NT2/D1 (cell line): Measurements from ENCODE around the gene GNA15.
"Not testable (repeated sequence)": the region's sequence is repeated elsewhere in the genome, so short reads cannot be mapped to it uniquely, and the experiment has no call there.

ENCODE experiments used
- DNase-seq: peaks from one replicate; pipeline ENCODE4 v3.0.0-alpha.2; 2011; ENCODE audit warnings: low read depth, low spot score
- H3K27me3 ChIP-seq: 2 replicates; pipeline ENCODE4 v1.6.0; 2011; ENCODE audit warnings: mild to moderate bottlenecking; ENCODE audit not compliant: insufficient read length, insufficient read depth
- H3K36me3 ChIP-seq: 2 replicates; pipeline ENCODE4 v1.6.1; 2011; ENCODE audit warnings: mild to moderate bottlenecking, low read length, mixed read lengths; ENCODE audit not compliant: insufficient read depth, insufficient read length
- H3K4me1 ChIP-seq: 2 replicates; pipeline ENCODE4 v1.5.1; 2011; ENCODE audit not compliant: insufficient read depth, insufficient read length
- H3K4me3 ChIP-seq: 2 replicates; pipeline ENCODE4 v1.5.1; 2011; ENCODE audit warnings: low read depth; ENCODE audit not compliant: insufficient read length
- H3K9ac ChIP-seq: 2 replicates; pipeline ENCODE4 v1.6.0; 2011; ENCODE audit warnings: low read depth; ENCODE audit not compliant: insufficient read length
- H3K9me3 ChIP-seq: 2 replicates; pipeline ENCODE4 v1.5.1; 2011; ENCODE audit warnings: mild to moderate bottlenecking, low read length; ENCODE audit not compliant: insufficient read depth
- SUZ12 ChIP-seq: IDR thresholded peaks from 2 replicates; pipeline ENCODE4 v1.6.1; 2011; ENCODE audit not compliant: insufficient read length, insufficient read depth; ENCODE audit errors: extremely low read depth
- YY1 ChIP-seq: IDR thresholded peaks from 2 replicates; pipeline ENCODE4 v1.6.1; 2011; ENCODE audit not compliant: insufficient read length, insufficient read depth
- ZNF274 ChIP-seq: IDR thresholded peaks from 2 replicates; pipeline ENCODE4 v1.6.1; 2011; ENCODE audit warnings: mild to moderate bottlenecking, low read depth, low read length

GNA15 gene

GRCh38 chr19:3189702-3190469 lies 54.1 kb downstream of the GNA15 start:
- TF ChIP-seq SUZ12 (no peak), ZNF274 (no peak), YY1 (no peak)
- no peak for DNase-seq
- Histone ChIP-seq H3K4me1 (peaks cover 27% of the 10 kb centered on the region), H3K9ac (no peak overlapping the region), H3K4me3 (no peak overlapping the region), H3K9me3 (no peaks in the 10 kb centered on the region), H3K36me3 (peaks cover 78% of the 10 kb centered on the region), H3K27me3 (no peaks in the 10 kb centered on the region)

- Histone ChIP-seq H3K9ac (no peak overlapping the region), H3K4me3 (no peak overlapping the region), H3K4me1 (peaks cover 26% of the 10 kb centered on the region), H3K9me3 (no peaks in the 10 kb centered on the region), H3K36me3 (peaks cover 80% of the 10 kb centered on the region), H3K27me3 (no peaks in the 10 kb centered on the region)
- TF ChIP-seq SUZ12 (no peak), YY1 (no peak), ZNF274 (no peak)
- no peak for DNase-seq
Observed at GRCh38 chr19:3190470-3190770, 54.6 kb downstream of the GNA15 start.

GRCh38 chr19:3190921-3191805 lies 55.3 kb downstream of the GNA15 start:
- no peak overlapping the region for H3K9ac ChIP-seq
- TF ChIP-seq SUZ12 = no peak
- TF ChIP-seq YY1 = no peak
- TF ChIP-seq ZNF274 = no peak
- H3K4me3 ChIP-seq = no peak overlapping the region
- DNase-seq = no peak
- peaks cover 29% of the 10 kb centered on the region for H3K4me1 ChIP-seq
- H3K9me3 ChIP-seq = no peaks in the 10 kb centered on the region
- no peaks in the 10 kb centered on the region for H3K27me3 ChIP-seq
- H3K36me3 ChIP-seq = peaks cover 88% of the 10 kb centered on the region

- not testable (repeated sequence) for H3K4me3 ChIP-seq, H3K9me3 ChIP-seq, H3K9ac ChIP-seq, DNase-seq, H3K27me3 ChIP-seq
- Histone ChIP-seq H3K36me3 (peaks cover 93% of the 10 kb centered on the region), H3K4me1 (peaks cover 33% of the 10 kb centered on the region)
Observed at GRCh38 chr19:3191806-3192104, 55.9 kb downstream of the GNA15 start.

- Histone ChIP-seq H3K36me3 (peaks cover 93% of the 10 kb centered on the region), H3K27me3 (no peaks in the 10 kb centered on the region), H3K4me3 (no peak overlapping the region), H3K4me1 (peaks cover 28% of the 10 kb centered on the region), H3K9me3 (no peaks in the 10 kb centered on the region), H3K9ac (peak overlapping the region; percentile 26)
- TF ChIP-seq ZNF274 (no peak), YY1 (no peak), SUZ12 (no peak)
- DNase-seq = no peak
Observed at GRCh38 chr19:3192228-3192635, 56.4 kb downstream of the GNA15 start.

GRCh38 chr19:3192684-3193083 lies 56.9 kb downstream of the GNA15 start:
- no peaks in the 10 kb centered on the region for H3K27me3 ChIP-seq

GRCh38 chr19:3193256-3194105 lies 57.6 kb downstream of the GNA15 start:
- Histone ChIP-seq H3K9ac (no peak overlapping the region), H3K27me3 (no peaks in the 10 kb centered on the region), H3K4me1 (peaks cover 20% of the 10 kb centered on the region), H3K9me3 (no peaks in the 10 kb centered on the region), H3K36me3 (peaks cover 86% of the 10 kb centered on the region), H3K4me3 (no peak overlapping the region)
- TF ChIP-seq SUZ12 = no peak
- TF ChIP-seq ZNF274 = no peak
- TF ChIP-seq YY1 = no peak
- no peak for DNase-seq

More at GRCh38 chr19:3192684-3193083, 56.9 kb downstream of the GNA15 start:
- peaks cover 24% of the 10 kb centered on the region for H3K4me1 ChIP-seq
- DNase-seq = no peak
- no peak overlapping the region for H3K4me3 ChIP-seq
- peaks cover 90% of the 10 kb centered on the region for H3K36me3 ChIP-seq
- TF ChIP-seq ZNF274 (no peak), YY1 (no peak), SUZ12 (no peak)
- H3K9ac ChIP-seq = peak overlapping the region; percentile 26
- H3K9me3 ChIP-seq = no peaks in the 10 kb centered on the region
